Transverse colon (tissue), 4 donors: ENCODE data around the gene FAM120A. TPM values are rescaled to one million over a fixed set of nuclear protein-coding genes. Genes with fewer than 3 reads are reported as not detected.

ENCODE experiments used
- DNase-seq: peaks from one replicate; pipeline ENCODE4 v3.0.0-alpha.2; 2019
- H3K27ac ChIP-seq, 4 donors: fragments of 200-600 bp; sonication (generic); 2 replicates each; pipeline ENCODE4 v1.5.1; 2016 to 2018; ENCODE audit warnings: inconsistent platforms in 4 of 4
- H3K27me3 ChIP-seq: fragments of 200-600 bp; sonication (generic); 2 replicates; pipeline ENCODE4 v1.5.1; 2017; ENCODE audit warnings: inconsistent platforms
- H3K36me3 ChIP-seq, 4 donors: fragments of 200-600 bp; sonication (generic); 2 replicates each; pipeline ENCODE4 v1.5.1; 2017 to 2019; ENCODE audit warnings: inconsistent platforms in 4 of 4
- H3K4me1 ChIP-seq, 4 donors: fragments of 200-600 bp; sonication (generic); 2 replicates each; pipeline ENCODE4 v1.5.1; 2017 to 2020; ENCODE audit warnings: inconsistent platforms in 4 of 4
- H3K4me3 ChIP-seq, 4 donors: fragments of 200-600 bp; sonication (generic); 1 replicate in 1 of 4; 2 replicates in 3 of 4; pipeline versions ENCODE4 v1.5.1 to v1.6.1; 2017 to 2019; ENCODE audit warnings: inconsistent platforms in 4 of 4
- H3K9me3 ChIP-seq, 2 donors: fragments of 200-600 bp; sonication (generic); 2 replicates each; pipeline ENCODE4 v1.5.1; 2017 to 2019; ENCODE audit warnings: inconsistent platforms in 2 of 2
- EP300 ChIP-seq: sonication (generic); formaldehyde crosslinking; IDR thresholded peaks from one replicate; pipeline ENCODE4 v1.6.1; 2017; ENCODE audit warnings: antibody characterized with exemption, low read depth
- POLR2A ChIP-seq: fragments of 450-650 bp; IDR thresholded peaks from one replicate; pipeline ENCODE4 v1.6.1; 2016; ENCODE audit warnings: antibody characterized with exemption, mild to moderate bottlenecking, moderate library complexity
- POLR2AphosphoS5 ChIP-seq, 3 donors: sonication (generic); formaldehyde crosslinking; IDR thresholded peaks; one replicate each; pipeline ENCODE4 v1.6.1; 2016; ENCODE audit warnings: antibody characterized with exemption in 3 of 3
- WGBS, 2 donors: methylation state at CpG; one replicate each; pipeline ENCODE4 v1.1.5; 2018; ENCODE audit warnings: low coverage in 1 of 2; 5-methylcytosine and 5-hydroxymethylcytosine counted together
- in situ Hi-C, 4 donors: fragments of 200-750 bp; cut with MboI; loops; one replicate each; pipeline versions ENCODE4 v1.15.0 to v1.15.1; 2017; ENCODE audit warnings: low sequenced_read_pairs in 3 of 4, low pct_ligation_motif_present in 1 of 4, low pct_unique_long_range_greater_than_20kb in 1 of 4
- intact Hi-C: fragments of 100-400 bp; cut with DNase I; formaldehyde crosslinking; loops from one replicate; pipeline ENCODE4 v1.15.1; 2023; ENCODE audit warnings: low total_unique reads
- total RNA-seq, 4 donors: library from RNA; depleted of rRNA; stranded (reverse); fragments of >200 nt; gene quantifications; one replicate each; pipeline ENCODE4 v1.1.0, GENCODE V29; 2016
- TF ChIP-seq, protein P1 (sequence below), 5 experiments: fragments of 200-600 bp in 3 of 5; fragments of 450-650 bp in 2 of 5; sonication (generic) in 3 of 5; IDR thresholded peaks; 1 replicate in 2 of 5; 2 replicates in 3 of 5; pipeline ENCODE4 v1.5.1; 2016 to 2017; ENCODE audit warnings: antibody characterized with exemption in 5 of 5, inconsistent platforms in 3 of 5, mild to moderate bottlenecking in 2 of 5, moderate library complexity in 1 of 5

FAM120A gene
- total RNA-seq, 4 donors from 2014 or later = 122 to 244 (median 180) TPM

DNA sequence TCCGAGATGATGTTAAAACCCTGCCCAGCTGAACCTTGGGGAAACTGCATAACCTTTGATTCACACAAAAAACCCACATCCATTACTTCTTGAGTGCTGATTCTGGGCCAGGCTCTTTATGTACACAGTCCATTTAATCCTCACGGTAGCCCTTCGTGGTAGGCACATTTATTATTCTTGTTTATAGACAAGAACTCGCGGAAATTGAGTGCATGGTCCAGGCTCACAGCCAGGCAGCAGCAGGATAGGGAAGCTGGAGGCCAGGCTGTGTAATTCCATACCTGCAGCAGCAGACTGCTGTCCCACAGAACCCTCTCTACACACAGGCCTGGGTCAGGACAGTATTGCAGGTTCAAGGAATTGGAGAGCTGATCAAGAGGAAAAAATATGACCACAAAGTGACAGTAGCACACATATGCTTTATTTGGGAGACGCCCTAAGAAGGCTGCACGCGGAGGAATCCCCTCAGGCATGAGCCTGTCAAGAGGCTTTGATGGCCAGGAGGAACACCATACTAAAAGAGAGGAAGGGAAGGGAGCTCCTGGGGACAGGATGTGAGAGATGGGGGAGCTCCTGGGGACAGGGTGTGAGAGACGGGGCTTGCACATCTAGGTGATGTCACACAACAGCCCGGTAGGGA, 28.4 kb upstream of the FAM120A start:
- WGBS, 2 donors = 55 to 67% methylated on average over 5 to 10 of the region's 10 CpGs
- no peaks in the 10 kb centered on the region for H3K27me3 ChIP-seq
- intact Hi-C loops = no loop called here
- no peak overlapping the region for H3K27ac ChIP-seq
- H3K9me3 ChIP-seq = peaks cover 0 to 5% of the 10 kb centered on the region in 2 donors
- DNase-seq = no peak
- H3K4me1 ChIP-seq = peaks cover 0 to 10% (median 0%) of the 10 kb centered on the region in 4 donors
- in situ Hi-C loops = no loop called here
- TF ChIP-seq, protein P1, sequence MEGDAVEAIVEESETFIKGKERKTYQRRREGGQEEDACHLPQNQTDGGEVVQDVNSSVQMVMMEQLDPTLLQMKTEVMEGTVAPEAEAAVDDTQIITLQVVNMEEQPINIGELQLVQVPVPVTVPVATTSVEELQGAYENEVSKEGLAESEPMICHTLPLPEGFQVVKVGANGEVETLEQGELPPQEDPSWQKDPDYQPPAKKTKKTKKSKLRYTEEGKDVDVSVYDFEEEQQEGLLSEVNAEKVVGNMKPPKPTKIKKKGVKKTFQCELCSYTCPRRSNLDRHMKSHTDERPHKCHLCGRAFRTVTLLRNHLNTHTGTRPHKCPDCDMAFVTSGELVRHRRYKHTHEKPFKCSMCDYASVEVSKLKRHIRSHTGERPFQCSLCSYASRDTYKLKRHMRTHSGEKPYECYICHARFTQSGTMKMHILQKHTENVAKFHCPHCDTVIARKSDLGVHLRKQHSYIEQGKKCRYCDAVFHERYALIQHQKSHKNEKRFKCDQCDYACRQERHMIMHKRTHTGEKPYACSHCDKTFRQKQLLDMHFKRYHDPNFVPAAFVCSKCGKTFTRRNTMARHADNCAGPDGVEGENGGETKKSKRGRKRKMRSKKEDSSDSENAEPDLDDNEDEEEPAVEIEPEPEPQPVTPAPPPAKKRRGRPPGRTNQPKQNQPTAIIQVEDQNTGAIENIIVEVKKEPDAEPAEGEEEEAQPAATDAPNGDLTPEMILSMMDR (IDR thresholded peaks at IDR 0.05) = no peak
- TF ChIP-seq POLR2A (no peak), POLR2AphosphoS5 (IDR thresholded peaks at IDR 0.05) (no peak), EP300 (no peak)
- H3K4me3 ChIP-seq = no peak overlapping the region
- no peaks in the 10 kb centered on the region for H3K36me3 ChIP-seq

DNA sequence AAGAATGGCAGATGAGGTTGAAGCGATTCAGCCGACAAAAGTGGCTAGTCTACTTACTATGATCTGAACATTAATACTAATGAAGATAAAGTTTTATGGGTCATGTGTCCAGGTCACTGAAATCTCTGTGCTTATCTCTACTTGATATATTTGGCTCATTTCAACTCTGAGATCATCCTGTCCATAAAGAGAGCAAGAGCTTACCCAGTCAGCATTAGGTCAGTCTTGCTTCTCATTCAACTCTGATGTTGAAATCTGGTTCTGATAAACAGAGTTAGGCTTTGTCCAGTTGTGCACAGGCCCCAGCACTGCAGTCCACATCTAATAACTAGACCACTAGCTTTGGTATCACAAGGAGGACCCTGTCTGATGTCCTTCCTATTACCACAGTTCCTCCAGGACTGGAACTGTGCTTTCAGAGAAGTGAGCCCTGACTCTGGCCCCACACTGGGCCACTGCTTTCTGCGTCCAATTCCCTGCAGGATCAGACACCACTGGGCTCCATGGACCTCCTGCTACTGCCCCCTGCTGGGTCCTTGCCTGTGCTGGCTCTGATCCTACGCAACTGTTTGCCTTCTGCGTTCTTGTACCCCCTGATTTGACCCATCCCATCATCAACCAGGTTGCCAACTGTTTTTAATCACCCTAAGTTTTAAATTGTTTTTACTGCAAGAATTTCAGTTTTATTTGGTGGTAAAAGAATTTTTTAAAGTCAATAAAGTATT, 23.7 kb upstream of the FAM120A start:
- DNase-seq = peak; percentile 54
- no peak for TF ChIP-seq POLR2A
- TF ChIP-seq, protein P1 (IDR thresholded peaks at IDR 0.05) = peak; percentile 28 to 48 (median 33)
- 87 to 100% methylated on average over 2 to 5 of the region's 5 CpGs for WGBS, 2 donors
- intact Hi-C loops (no loop called here), in situ Hi-C loops (loop anchor here in 1 of 4 donors (25.0 kb wide), 1 partner anchor 266 kb away; no protein-coding TSS in a partner anchor)
- Histone ChIP-seq H3K4me1 (peaks cover 0 to 7% (median 0%) of the 10 kb centered on the region in 4 donors), H3K4me3 (no peak overlapping the region), H3K9me3 (no peaks in the 10 kb centered on the region), H3K27me3 (no peaks in the 10 kb centered on the region), H3K27ac (no peak overlapping the region), H3K36me3 (no peaks in the 10 kb centered on the region)

DNA sequence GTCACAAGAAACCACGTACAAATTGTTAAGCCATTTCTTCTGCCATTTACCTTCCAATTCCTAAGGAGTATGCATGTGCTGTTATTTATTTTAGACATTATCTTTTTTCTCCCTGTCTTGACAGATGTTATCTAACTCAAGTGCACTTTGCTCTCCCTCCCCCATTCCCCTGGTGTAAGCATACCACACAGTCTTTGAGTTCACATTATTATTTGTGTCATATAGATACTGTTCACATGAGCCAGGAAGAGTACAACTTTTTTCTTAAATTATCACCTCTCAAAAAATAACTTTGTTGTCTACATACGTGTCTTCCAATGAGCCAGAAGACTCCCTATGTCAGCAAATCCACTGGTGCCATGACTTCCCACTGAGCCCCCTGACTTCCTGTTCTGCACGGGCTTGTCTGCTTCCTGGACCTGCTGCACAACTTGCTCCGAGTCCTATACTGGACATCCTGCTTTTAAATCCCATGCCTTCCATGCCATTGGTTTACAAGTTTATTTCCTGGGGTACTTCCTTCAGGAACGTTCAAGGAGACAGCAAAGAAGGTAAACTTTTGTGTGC, 19.9 kb upstream of the FAM120A start:
- Histone ChIP-seq H3K27ac (no peak overlapping the region), H3K4me3 (no peak overlapping the region), H3K36me3 (no peaks in the 10 kb centered on the region), H3K9me3 (no peaks in the 10 kb centered on the region), H3K4me1 (no peaks in the 10 kb centered on the region), H3K27me3 (no peaks in the 10 kb centered on the region)
- WGBS, 2 donors = 50 to 70% methylated on average over 4 to 5 of the region's 5 CpGs
- DNase-seq = no peak
- TF ChIP-seq EP300 (no peak), POLR2AphosphoS5 (IDR thresholded peaks at IDR 0.05) (no peak), POLR2A (no peak)
- TF ChIP-seq, protein P1 (IDR thresholded peaks at IDR 0.05) = no peak
- in situ Hi-C loops = loop anchor here in 1 of 4 donors (25.0 kb wide), 1 partner anchor 269 kb away; no protein-coding TSS in a partner anchor
- intact Hi-C loops = no loop called here

DNA sequence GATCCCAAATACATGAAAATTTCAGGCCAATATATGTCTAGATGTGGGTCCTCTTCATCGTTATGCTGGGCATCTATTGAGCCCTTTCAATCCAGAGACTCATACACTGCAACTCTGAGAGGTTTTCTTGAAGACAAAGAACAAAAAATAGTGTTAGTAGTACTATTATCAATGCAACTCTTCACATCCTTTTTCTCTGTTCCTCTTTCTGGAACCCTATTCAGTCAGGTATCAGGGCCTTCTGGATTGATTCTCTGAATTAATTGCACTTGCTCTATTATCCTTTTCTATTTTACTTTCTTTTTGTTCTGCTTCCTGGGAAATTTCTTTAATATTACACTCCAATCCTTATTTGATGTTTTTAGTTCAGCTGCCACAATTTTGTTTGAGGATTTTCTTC, 18.5 kb upstream of the FAM120A start:
- H3K4me1 ChIP-seq = no peaks in the 10 kb centered on the region
- H3K36me3 ChIP-seq = no peaks in the 10 kb centered on the region
- intact Hi-C loops (no loop called here), in situ Hi-C loops (loop anchor here in 1 of 4 donors (25.0 kb wide), 1 partner anchor 271 kb away; no protein-coding TSS in a partner anchor)
- no peaks in the 10 kb centered on the region for H3K27me3 ChIP-seq
- no peaks in the 10 kb centered on the region for H3K9me3 ChIP-seq
- DNase-seq = no peak
- TF ChIP-seq EP300 = no peak
- TF ChIP-seq, protein P1 (IDR thresholded peaks at IDR 0.05) = no peak
- no peak for TF ChIP-seq POLR2A
- H3K4me3 ChIP-seq = no peak overlapping the region
- no peak overlapping the region for H3K27ac ChIP-seq
- WGBS, 2 donors = 78 to 89% methylated on average over 1 of the region's 1 CpG
